ENCODE measurements around the gene RARA.

DNA sequence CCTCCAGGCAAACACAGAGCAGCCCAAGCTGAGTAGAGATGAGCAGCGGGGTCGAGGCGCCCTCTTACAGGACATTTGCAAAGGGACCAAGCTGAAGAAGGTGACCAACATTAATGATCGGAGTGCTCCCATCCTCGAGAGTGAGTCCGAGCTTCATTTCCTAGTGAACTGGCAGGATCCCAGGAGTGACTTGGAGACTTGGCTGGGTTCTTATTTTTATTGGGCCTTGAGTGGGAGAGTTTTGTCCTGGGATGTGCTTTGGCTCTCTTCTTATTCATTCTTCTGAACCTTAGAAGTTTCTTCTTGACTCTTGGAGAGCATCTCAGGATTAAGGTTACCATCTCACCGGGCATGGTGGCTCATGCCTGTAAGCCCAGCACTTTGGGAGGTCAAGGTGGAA, 48.5 kb upstream of the RARA start:
- TF ChIP-seq, protein P1, sequence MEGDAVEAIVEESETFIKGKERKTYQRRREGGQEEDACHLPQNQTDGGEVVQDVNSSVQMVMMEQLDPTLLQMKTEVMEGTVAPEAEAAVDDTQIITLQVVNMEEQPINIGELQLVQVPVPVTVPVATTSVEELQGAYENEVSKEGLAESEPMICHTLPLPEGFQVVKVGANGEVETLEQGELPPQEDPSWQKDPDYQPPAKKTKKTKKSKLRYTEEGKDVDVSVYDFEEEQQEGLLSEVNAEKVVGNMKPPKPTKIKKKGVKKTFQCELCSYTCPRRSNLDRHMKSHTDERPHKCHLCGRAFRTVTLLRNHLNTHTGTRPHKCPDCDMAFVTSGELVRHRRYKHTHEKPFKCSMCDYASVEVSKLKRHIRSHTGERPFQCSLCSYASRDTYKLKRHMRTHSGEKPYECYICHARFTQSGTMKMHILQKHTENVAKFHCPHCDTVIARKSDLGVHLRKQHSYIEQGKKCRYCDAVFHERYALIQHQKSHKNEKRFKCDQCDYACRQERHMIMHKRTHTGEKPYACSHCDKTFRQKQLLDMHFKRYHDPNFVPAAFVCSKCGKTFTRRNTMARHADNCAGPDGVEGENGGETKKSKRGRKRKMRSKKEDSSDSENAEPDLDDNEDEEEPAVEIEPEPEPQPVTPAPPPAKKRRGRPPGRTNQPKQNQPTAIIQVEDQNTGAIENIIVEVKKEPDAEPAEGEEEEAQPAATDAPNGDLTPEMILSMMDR (tag by site-specific recombination; IDR thresholded peaks at IDR 0.05) = no peak
- TF ChIP-seq ZNF530 (tag by site-specific recombination; IDR thresholded peaks at IDR 0.05; ENCODE audit: low read depth) (no peak), ZNF423 (tag by site-specific recombination; IDR thresholded peaks at IDR 0.05) (no peak), YY1 (tag by site-specific recombination; IDR thresholded peaks at IDR 0.05) (no peak), ZNF830 (tag by site-specific recombination; IDR thresholded peaks at IDR 0.05; ENCODE audit: low read depth) (no peak), ZNF37A (tag by site-specific recombination; IDR thresholded peaks at IDR 0.05) (no peak), ZNF521 (tag by site-specific recombination; IDR thresholded peaks at IDR 0.05) (no peak), SP2 (tag by site-specific recombination; IDR thresholded peaks at IDR 0.05) (no peak), ZNF155 (tag by site-specific recombination; IDR thresholded peaks at IDR 0.05) (no peak), ZNF433 (tag by site-specific recombination; IDR thresholded peaks at IDR 0.05; ENCODE audit: low read depth) (no peak), ZNF549 (tag by site-specific recombination; IDR thresholded peaks at IDR 0.05) (no peak), ZNF626 (tag by site-specific recombination; IDR thresholded peaks at IDR 0.05) (no peak)
- TF ChIP-seq, protein P2, sequence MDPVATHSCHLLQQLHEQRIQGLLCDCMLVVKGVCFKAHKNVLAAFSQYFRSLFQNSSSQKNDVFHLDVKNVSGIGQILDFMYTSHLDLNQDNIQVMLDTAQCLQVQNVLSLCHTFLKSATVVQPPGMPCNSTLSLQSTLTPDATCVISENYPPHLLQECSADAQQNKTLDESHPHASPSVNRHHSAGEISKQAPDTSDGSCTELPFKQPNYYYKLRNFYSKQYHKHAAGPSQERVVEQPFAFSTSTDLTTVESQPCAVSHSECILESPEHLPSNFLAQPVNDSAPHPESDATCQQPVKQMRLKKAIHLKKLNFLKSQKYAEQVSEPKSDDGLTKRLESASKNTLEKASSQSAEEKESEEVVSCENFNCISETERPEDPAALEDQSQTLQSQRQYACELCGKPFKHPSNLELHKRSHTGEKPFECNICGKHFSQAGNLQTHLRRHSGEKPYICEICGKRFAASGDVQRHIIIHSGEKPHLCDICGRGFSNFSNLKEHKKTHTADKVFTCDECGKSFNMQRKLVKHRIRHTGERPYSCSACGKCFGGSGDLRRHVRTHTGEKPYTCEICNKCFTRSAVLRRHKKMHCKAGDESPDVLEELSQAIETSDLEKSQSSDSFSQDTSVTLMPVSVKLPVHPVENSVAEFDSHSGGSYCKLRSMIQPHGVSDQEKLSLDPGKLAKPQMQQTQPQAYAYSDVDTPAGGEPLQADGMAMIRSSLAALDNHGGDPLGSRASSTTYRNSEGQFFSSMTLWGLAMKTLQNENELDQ (tag by site-specific recombination; IDR thresholded peaks at IDR 0.05; ENCODE audit: low read depth) = no peak
- TF ChIP-seq, protein P3, sequence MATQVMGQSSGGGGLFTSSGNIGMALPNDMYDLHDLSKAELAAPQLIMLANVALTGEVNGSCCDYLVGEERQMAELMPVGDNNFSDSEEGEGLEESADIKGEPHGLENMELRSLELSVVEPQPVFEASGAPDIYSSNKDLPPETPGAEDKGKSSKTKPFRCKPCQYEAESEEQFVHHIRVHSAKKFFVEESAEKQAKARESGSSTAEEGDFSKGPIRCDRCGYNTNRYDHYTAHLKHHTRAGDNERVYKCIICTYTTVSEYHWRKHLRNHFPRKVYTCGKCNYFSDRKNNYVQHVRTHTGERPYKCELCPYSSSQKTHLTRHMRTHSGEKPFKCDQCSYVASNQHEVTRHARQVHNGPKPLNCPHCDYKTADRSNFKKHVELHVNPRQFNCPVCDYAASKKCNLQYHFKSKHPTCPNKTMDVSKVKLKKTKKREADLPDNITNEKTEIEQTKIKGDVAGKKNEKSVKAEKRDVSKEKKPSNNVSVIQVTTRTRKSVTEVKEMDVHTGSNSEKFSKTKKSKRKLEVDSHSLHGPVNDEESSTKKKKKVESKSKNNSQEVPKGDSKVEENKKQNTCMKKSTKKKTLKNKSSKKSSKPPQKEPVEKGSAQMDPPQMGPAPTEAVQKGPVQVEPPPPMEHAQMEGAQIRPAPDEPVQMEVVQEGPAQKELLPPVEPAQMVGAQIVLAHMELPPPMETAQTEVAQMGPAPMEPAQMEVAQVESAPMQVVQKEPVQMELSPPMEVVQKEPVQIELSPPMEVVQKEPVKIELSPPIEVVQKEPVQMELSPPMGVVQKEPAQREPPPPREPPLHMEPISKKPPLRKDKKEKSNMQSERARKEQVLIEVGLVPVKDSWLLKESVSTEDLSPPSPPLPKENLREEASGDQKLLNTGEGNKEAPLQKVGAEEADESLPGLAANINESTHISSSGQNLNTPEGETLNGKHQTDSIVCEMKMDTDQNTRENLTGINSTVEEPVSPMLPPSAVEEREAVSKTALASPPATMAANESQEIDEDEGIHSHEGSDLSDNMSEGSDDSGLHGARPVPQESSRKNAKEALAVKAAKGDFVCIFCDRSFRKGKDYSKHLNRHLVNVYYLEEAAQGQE (tag by site-specific recombination; IDR thresholded peaks at IDR 0.05) = no peak
